CD4-positive, alpha-beta T cell treated with Interferon gamma for 1 hour (primary cell): ENCODE data around the gene MARCHF3.
"Not testable (repeated sequence)": the region's sequence is repeated elsewhere in the genome, so short reads cannot be mapped to it uniquely, and the experiment has no call there.

Experiments
- DNase-seq: peaks from one replicate; pipeline ENCODE4 v3.0.0-alpha.2; 2020

Gene MARCHF3

DNA sequence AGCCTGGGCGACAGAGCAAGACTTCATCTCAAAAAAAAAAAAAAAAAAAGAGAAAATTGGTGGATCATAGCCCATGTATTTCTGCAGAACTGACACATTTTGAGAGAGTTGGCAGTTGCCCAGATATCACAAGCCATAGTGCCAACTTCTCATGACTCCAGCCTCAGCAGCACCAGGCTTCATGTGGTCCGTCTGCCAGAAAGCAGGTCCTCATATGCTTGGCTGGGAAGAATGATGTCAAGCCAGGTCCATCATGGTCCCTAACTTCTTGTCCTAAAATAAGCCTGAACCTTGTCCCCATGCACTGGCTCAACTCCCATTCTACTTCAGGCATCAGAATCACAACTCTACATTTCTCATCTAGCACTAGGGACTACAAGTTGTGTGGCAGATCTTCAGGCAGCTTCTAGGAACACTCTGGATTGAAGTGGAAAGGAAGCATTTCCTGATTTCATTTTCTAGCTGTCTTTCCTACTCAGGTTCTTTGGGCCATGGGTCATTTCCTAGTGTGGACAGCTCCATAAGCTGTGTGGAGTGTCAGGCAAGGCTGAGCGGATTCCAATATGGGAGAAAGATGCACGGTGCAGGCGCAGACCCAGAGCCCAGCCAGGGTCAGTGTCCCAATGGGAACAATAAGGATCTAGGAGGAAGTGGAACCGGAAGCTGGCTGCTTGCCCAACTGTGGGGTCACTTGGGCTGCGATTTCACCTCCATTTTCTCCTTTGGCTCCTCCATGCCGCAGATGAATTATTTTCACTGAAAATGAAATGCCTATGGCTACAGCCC, 163.3 kb downstream of the MARCHF3 start:
- no peak for DNase-seq

DNA sequence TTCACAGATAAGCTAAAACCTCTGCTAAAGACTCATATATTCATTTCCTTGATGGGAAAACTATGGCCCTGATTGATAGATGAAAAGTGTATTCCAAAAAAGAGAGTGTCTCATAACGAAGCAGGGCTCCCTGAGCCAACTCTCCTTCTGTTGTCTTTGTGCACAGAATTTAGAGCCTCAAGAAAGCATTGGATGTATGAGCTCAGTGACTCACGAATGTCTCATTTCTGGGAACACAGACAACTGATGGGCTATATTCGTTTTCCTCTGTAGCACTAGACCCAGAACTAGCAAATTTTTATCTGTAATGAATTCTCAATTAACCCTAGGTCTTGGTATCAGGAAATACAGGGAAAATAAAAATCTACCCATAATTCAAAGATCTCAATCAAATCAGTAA, 165.1 kb downstream of the MARCHF3 start:
- no peak for DNase-seq

DNA sequence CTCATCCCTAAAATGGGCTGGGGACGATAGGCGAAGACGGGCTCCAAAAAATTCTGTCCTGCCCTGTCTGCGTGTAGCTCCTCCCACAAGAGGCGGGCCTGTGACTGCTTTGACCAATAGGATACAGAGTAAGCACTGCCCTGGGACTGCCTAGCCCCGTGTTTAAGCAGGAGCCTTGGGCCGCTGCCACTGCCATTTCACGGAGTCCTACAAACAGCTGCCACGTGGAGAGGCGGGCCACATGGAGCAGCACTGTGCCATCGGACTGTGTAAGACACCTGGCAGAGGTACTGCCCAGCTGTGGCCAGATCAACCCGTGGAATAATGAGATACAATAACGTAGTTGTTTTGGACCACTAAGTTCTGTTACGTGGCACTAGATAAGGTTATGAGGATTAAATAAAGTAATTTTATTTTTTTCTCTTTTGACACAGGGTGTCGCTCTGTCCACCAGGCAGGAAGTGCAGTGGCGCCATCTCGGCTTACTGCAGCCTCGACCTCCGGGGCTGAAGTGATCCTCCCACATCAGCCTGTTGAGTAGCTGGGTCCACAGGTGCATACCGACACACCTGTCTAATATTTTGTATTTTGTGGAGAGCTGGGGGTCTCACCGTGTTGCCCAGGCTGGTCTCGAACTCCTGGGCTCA, 166.2 kb downstream of the MARCHF3 start:
- DNase-seq: no peak

DNA sequence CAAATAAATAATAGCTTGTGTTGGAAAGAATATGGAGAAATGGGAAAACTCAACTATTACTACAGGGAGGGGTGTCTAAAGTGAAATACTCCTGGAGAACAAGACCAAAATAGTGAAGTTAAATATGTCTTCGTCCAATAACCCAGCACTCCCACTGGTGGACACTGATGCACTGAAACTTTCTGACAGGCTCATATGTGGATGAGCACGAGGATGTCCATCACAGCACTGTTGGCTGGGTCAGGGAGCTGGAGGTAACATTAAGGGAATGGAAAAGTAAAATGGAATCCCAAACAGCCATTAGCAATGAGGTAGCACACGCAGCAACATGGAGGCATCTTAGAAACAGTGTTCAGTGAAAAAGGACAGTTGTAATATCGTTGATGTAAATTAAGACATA, 167.0 kb downstream of the MARCHF3 start:
- DNase-seq: no peak

DNA sequence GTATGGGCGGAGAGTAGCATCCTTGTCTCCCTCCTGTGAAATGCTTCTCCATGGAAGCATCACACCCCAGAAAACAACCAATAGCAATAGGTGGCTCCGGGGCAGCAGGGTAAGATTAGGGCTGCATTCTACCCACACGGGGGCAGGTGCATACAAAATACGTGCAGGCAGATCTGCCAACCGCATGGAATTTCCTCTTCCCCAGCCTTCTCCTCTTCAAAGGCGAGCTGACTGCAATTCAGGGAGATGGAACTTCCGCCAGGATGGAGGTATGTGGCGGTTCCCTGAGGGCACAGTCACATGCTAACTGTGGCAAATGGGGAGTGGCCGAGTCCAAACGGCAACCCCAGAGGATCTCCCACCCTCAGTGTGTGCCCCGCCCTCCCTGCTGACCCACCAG, 171.9 kb downstream of the MARCHF3 start:
- no peak for DNase-seq

DNA sequence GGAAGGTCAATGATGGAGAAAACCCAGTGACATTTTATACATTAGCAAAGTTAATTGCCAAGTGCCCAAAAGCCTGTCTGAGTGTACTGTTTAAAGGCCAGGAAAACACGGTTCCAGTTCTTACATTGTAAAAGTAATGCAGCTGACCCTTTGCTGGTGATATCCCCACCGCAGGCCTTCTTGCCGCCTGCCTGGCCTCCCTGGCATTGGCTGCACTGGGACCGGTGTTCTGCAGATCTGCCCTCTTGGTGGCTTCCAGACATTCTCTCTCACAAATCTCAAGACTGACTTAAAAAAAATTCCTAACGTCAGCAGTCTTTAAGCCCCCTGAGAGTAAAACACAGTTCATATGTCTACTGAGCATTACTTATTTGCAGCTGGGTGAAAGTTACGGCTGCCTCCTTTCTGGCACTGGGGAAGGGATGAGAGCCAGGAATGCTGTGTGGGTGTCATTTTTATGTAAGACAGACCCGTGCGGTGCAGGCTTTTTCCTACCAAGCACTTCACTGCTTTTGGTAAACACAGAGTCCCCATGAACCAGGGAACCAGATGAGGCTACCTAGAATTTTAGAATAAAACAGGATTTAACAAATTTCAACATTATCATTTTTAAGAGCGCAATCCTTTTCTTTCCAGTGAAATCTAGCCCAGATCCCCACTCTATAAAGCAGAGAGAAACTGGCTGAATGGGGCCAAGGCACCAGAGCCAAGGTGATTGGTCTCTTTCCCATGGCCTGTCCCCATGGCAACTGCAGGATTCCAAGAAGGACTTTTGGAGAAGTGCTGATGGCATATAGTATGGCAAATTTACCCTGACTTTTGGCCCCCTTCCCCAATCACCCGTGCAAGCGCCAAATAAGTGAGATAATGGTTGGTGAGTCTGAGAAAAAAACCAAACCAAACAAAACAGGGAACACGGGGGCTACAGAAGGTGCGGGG, 172.6 kb downstream of the MARCHF3 start:
- no peak for DNase-seq

DNA sequence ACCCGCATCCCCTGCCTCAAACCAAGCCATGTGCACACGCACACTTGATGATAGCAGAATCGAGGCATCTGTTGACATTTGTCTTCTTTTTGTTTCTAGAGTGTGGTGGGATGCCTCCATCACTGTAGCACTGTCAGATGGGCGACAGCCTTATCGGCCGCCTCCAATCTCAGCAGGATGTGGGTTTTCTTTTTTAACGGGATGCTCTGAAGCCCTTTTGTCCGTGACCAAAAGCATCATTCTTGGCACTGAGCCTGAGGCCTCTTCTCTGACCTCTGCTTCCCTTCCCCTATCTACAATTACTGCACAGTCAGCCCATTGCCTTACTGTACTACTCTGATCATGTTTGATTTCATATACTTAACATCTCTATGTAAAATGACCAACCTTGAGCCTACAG, 175.1 kb downstream of the MARCHF3 start:
- no peak for DNase-seq

DNA sequence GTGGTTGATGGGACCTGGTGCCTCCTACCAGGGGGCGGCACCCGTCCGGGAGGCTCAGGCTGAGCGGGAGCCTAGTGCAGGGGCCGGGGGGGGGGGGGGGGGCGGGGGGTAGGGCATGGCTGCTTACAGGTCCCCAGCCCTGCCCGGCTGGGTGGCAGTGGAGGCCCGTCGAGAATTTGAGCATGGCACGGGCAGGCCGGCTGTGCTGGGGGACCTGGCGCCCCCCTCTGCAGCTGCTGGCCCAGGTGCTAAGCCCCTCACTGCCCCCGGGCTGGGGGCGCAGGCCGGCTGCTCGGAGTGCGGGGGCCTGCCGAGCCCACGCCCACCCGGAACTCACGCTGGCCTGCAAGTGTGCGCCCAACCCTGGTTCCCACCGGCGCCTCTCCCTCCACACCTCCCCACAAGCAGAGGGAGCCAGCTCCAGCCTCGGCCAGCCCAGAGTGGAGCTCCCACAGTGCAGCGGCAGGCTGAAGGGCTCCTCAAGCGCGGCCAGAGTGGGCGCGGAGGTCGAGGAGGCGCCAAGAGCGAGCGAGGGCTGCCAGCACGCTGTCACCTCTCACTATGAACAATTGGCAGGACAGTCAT, 175.7 kb downstream of the MARCHF3 start:
- no peak for DNase-seq

DNA sequence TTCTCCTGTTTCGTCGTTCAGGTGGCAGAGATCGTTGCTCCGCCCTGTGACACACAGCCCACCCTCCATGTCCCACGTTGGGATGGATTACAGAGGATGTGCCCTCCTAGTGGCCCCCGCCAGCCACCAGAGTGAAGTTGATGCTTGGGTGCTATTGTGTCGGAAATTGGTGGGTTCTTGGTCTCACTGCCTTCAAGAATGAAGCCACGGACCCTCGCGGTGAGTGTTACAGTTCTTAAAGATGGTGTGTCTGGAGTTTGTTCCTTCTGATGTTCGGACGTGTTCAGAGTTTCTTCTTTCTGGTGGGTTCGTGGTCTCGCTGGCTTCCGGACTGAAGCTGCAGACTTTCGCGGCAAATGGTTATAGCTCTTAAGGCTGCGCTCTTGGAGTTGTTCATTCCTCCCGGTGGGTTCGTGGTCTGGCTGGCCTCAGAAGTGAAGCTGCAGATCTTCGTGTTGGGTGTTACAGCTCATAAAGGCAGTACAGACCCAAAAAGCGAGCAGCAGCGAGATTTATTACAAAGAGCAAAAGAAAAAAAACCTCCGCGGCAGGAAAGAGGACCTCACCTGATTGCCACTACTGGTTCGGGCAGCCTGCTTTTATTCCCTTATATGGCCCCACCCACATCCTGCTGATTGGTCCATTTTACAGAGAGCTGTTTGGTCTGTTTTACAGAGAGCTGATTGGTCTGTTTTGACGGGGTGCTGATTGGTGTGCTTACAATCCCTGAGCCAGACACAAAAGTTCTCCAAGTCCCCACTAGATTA, 176.6 kb downstream of the MARCHF3 start:
- peak; percentile 67 for DNase-seq

DNA sequence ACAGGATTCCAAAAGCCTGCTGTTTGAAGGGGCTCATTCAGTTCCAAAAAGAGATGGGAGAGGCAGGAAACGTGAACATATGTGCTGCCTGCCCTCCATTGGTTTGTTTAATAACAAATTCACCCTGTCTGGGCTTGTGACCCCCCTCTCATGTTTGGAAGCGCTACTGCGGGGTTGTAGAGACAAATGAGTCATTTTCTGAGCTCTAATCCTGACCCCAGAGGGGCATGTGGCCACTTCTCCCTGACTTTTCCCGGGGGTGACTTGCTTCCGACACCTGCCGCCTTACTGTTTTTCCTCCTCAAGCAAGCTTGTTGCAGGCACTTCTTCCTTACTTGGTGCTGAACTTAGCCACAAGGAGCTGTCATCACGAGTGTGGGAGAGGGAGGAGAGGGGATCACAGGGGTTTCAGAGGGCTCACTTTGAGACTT, 177.5 kb downstream of the MARCHF3 start:
- no peak for DNase-seq

DNA sequence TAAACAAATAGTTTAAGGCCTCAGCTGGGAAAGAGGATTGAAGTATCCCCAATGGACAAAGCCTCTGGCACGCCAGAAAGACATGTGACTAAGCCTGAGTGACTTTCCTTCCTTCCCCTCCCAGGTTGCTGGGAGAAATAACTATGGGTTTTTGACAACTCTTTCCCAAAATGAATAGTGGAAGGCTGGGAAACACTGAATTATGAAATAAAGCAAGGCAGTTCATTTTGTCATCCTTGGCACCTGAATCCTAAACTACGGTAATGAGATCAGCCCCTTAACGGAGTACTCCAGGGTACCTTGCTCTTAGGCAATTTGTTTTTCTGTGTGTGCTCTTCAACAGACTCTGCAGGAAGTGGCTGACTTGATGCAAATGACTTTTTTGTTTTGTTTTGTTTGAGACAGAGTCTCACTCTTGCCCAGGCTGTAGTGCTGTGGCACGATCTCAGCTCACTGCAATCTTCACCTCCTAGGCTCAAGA, 178.2 kb downstream of the MARCHF3 start:
- peak; percentile 17 for DNase-seq

DNA sequence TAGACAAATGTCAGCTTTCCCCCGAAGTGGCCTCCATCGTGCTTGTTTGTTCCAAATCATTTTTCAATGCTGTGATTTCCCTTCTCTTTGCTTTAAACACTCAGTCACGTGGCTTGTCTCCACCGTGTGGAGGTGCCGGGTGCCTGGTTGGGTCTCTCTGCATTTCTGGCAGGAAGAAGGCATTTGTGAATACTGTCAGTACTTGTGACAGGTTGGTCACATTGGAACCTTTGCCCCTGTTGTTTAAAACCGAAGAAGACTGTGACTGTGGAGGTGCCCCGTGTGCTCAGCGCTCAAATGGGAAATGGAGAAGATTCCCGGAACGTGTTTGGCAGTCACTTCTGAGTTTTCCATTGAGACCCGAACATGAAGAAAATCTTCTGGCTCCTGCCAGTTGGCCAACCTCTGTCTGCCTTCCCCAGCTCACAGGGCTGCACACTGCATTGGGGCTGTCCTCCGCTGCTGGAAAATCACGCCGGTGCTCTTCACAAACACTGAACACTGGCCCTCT, 178.8 kb downstream of the MARCHF3 start:
- DNase-seq: no peak

DNA sequence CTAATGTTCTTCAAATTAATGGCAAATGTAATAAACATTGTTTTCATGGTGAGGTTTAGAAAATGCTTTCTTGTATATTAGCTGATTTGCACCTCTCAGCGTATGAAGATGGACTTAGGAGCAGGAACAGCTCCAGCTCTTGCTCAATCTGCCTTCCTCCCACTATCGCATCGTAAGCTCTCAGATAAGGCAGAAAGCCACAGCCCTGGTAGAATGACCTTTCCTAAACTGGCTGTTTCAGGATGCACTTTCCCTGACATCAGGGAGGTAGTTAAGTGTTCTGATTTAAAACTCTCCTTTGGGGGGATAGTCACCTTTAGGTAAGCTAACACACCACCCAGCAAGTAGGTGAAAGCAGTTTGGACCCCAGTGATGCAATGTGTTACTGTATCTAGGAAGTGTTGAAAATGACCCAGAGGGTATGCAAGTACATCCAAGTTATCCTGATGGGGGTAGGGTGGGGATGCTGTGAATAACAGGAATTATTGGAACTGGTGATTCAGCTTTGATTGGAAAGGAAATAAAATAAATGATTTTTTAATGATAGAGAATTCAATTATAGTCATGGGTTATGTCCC, 181.2 kb downstream of the MARCHF3 start:
- no peak for DNase-seq

DNA sequence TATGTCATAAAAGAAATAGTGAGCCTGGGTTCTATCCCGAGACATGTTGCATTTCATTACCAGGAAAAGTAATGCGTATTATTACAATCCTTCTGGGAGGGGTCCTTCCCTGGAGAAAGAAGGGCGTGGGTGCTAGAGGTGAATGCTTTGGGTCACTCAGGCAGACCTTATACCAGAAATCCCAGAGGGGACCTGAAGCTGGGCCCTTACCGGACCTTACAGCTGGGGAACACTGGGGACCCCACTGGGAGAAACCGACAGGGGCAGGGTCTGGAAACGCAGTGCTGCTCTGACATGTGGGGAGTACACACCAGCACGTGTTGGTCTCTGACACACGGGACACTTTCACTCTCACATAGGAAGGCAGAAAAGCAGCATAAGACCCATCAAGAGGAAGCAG, 182.1 kb downstream of the MARCHF3 start:
- DNase-seq: no peak

DNA sequence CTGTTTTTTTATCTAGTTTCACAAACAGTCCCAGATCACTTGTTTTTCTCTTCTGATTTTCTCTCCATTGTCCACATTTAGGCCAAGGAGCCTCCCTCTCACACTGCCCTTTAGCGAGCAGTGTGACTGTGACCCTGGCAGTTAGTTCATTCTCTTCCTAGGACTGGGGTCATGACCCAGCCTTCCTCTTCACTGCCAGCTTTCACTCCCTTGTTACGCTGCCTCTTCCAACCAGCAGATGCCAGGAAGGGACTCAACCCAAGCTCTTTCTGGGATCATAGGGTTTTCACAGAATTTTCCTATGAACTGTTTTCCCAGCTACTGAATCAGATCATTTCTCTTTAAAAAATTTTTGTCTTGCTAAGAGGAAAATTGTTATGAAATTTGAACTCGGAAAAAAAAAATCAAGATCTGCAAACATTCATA, 182.5 kb downstream of the MARCHF3 start:
- no peak for DNase-seq

DNA sequence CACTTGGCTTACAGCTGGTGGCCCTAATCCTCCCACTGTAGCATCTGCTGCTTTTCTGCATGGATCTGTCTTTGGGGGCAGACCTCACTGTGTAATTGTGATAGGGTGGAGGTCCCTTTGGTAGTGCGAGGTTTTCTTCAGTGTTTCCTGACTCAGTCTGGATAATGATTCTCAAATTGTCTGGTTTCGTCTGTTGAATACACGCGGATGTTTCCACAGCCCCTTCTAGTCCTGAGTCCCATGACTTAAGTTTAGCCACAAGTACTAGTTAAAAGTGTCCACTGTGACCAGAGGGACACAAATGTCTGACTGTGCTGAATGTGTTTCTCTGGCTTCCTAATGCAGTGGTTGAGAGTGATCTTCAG, 182.9 kb downstream of the MARCHF3 start:
- DNase-seq: no peak

DNA sequence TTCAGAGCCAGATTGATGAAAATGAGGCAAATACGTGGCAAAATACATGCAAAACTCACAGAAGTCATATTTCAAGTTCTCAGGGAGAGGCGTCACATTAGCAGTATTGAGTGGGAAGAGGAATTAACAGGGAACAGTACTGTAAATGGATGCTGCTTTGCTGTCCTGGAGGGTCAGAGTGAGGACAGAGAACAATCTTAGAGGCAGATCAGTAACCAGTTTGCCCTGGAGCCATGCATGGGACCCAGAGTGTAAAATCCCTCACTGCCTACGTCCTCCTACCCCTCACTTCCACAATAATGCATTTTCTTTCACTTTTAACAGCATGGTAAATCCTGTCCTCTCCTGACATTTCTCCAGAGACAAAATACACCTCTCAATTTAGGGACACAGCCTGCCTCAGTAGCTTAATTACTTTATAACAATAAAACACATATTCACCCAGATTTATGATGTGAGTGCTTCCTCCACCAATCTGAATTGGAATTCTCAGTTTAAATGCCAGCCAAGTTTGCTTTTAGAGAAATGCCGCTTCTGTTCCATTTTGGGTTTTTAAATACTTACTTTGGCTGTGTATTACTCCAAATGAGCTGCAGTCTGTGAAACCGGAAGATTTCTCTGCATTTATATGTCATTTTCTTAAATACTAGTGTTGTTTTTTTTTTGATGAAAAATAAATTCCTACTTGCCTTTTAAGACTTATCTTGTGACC, 183.5 kb downstream of the MARCHF3 start:
- DNase-seq: no peak

DNA sequence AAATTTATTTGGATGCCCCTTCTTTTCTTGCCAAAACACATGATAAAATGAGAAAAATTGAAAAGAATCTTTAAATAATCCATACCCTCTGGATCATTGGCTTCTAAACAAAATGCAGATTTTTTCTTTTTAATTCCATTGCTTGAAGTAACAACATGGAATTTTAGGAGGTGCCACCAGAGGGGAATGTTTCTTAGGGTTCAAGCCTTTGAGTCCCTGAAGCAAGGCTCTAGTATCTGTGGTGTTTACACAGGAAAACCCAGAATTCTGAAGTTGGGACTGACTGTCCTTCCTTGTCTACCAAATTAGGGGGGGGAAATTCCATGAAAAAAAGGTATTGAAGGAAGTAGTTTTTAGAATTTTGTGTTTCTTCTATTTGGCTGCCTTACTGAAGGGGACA, 184.0 kb downstream of the MARCHF3 start:
- no peak for DNase-seq

DNA sequence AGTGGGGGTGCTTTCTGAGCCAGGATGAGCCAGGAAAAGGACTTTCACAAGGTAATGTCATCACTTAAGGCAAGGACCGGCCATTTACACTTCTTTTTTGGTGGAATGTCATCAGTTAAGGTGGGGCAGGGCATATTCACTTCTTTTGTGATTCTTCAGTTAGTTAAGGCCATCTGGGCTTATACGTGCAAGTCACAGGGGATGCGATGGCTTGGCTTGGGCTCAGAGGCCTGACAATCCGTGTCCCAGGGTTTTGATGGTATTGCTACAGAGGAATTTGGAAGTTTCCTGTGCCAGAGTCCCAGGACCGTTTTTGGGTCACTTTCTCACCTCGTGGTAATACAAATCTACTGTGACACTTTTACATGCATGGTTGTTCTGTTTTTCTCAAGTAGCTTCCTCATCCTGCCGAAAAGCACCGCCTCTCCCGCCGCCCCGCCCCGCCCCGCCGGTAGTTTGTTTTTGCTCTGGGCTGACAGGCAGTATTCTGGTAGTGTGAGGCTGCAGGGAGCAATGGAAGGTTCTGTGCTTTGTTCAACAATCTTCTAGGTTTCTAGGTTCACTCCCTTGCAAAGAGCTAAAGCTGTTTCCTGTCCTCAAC, 184.8 kb downstream of the MARCHF3 start:
- peak; percentile 48 for DNase-seq

DNA sequence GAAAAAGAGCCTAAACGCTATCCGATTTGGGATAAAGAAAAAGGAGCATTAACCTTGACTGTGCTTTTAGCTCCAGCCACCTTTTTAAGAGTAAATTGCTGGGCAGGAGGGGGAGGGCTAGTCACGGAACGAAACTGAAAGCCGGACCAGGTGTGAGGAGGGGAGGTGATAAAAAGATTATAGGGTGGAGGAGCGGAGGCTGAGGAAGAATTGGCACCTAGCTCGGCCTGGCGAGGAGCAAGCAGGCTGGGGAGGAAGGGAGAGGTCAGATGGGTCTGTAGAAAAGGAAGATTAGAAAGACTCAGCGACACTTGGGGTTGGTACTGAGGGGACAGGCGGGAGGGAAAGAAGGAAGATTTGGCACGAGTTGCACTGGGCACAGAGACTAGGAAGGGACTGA, 187.0 kb downstream of the MARCHF3 start:
- DNase-seq: not testable (repeated sequence)
